Measurements from ENCODE around the gene LCE6A.

DNA sequence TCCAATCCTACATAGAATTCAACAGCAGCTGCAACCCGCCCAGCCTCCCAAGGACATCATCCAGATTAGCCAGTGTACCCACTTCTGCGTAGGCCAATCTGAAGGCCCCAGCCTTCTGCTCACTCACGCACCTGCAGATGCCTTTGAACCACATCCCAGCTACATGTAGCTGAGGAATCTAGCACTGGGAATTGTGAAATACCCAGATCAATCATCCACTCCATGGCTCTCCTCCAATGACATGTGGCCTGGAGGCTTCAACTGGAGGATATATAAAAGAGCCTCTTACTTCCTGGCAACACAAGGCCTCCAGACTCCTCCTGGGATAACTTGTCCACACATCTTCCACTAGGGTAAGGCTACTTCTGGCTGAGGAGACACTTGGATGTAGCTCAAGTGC is at the start of gene LCE6A:
- TF ChIP-seq, protein P1, sequence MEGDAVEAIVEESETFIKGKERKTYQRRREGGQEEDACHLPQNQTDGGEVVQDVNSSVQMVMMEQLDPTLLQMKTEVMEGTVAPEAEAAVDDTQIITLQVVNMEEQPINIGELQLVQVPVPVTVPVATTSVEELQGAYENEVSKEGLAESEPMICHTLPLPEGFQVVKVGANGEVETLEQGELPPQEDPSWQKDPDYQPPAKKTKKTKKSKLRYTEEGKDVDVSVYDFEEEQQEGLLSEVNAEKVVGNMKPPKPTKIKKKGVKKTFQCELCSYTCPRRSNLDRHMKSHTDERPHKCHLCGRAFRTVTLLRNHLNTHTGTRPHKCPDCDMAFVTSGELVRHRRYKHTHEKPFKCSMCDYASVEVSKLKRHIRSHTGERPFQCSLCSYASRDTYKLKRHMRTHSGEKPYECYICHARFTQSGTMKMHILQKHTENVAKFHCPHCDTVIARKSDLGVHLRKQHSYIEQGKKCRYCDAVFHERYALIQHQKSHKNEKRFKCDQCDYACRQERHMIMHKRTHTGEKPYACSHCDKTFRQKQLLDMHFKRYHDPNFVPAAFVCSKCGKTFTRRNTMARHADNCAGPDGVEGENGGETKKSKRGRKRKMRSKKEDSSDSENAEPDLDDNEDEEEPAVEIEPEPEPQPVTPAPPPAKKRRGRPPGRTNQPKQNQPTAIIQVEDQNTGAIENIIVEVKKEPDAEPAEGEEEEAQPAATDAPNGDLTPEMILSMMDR (IDR thresholded peaks at IDR 0.05; ENCODE audit: borderline replicate concordance, extremely low read depth, low read length, poor library complexity, severe bottlenecking) = no peak
- TF ChIP-seq EZH2 (IDR thresholded peaks at IDR 0.05; ENCODE audit: borderline replicate concordance, low read depth, low read length, severe bottlenecking) = no peak

Data from DND-41 (cell line).